ENCODE results near the gene FAM50B. TPM values are rescaled to one million over a fixed set of nuclear protein-coding genes. Genes with fewer than 3 reads are reported as not detected.

FAM50B gene
- polyA plus RNA-seq, 4 donors, result 9.3 to 13.0 (median 11.1) TPM

GRCh38 chr6:3825331-3825831 is 23.8 kb upstream of the FAM50B start:
- DNase-seq (peak; percentile 33 to 52), FAIRE-seq (no peak)
- 19 to 53% (median 41%) methylated on average over 15 of the region's 15 CpGs for WGBS, 3 donors
- Histone ChIP-seq H3K27ac (ENCODE audit: low read depth in 1 of 3, low read length in 2 of 3) (peak overlapping the region; percentile 89 to 93 (median 90)), H3K4me1 (ENCODE audit: control insufficient read depth in 3 of 3, insufficient read depth in 2 of 3, low read depth in 1 of 3, low read length in 2 of 3) (peaks cover 3 to 28% (median 10%) of the 10 kb centered on the region in 3 donors), H3K4me3 (ENCODE audit: low read depth in 1 of 3, low read length in 3 of 3) (no peak overlapping the region), H3K36me3 (ENCODE audit: control insufficient read depth in 3 of 3, insufficient read depth in 2 of 3, low read depth in 1 of 3, low read length in 3 of 3) (no peaks in the 10 kb centered on the region), H3K9me3 (ENCODE audit: control insufficient read depth in 2 of 2, insufficient read depth in 1 of 2, low read depth in 1 of 2, low read length in 1 of 2) (no peaks in the 10 kb centered on the region), H3K27me3 (ENCODE audit: control insufficient read depth in 3 of 3, insufficient read depth in 3 of 3, low read length in 3 of 3) (no peaks in the 10 kb centered on the region)

DNA sequence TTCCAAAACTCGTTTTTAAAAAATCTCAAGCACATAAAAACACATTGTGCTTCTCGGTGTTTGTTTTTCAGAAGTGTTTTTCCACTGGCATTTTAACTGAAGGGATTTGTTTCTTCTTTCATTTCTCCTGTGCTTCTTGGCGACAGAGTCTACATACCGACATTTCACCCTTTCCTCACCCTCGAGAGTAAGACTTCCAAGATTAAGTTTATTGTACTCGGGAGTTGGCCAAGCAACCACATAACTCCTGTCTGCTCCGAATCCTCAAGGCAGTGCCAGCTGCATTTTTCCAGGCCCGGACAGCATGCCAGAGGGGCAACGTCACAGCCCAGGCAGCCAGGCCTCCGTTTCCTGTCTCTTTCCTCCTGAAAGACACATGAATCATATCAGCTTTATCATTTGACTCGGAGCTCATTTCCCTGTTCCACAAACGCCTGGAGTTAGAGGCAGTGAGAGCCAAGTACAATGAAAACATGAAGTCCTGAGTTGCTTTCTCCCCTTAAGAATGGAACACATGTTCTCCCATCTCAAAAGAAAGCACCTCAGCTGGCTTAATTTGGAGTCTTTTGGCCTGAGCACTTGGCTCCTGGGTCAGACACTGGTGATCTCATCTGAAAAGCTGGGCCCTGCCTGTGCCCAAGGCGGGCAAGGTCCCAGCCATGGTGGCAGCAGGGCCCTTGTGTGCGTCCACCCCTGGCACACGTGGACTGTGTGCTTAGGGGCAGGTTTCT is 23.2 kb upstream of the FAM50B start:
- Histone ChIP-seq H3K4me3 (ENCODE audit: low read depth in 1 of 3, low read length in 3 of 3) (no peak overlapping the region), H3K4me1 (ENCODE audit: control insufficient read depth in 3 of 3, insufficient read depth in 2 of 3, low read depth in 1 of 3, low read length in 2 of 3) (peaks cover 3 to 28% (median 10%) of the 10 kb centered on the region in 3 donors), H3K27me3 (ENCODE audit: control insufficient read depth in 3 of 3, insufficient read depth in 3 of 3, low read length in 3 of 3) (no peaks in the 10 kb centered on the region), H3K36me3 (ENCODE audit: control insufficient read depth in 3 of 3, insufficient read depth in 2 of 3, low read depth in 1 of 3, low read length in 3 of 3) (no peaks in the 10 kb centered on the region), H3K27ac (ENCODE audit: low read depth in 1 of 3, low read length in 2 of 3) (peak overlapping the region; percentile 89 to 93 (median 90)), H3K9me3 (ENCODE audit: control insufficient read depth in 2 of 2, insufficient read depth in 1 of 2, low read depth in 1 of 2, low read length in 1 of 2) (no peaks in the 10 kb centered on the region)
- FAIRE-seq (no peak), DNase-seq (peak; percentile 86 to 91)
- WGBS, 3 donors, result 13 to 30% (median 25%) methylated on average over 15 of the region's 15 CpGs

GRCh38 chr6:3829285-3829684 is 19.9 kb upstream of the FAM50B start:
- DNase-seq (no peak), FAIRE-seq (no peak)
- Histone ChIP-seq H3K27ac (ENCODE audit: low read depth in 1 of 3, low read length in 2 of 3) (no peak overlapping the region), H3K4me1 (ENCODE audit: control insufficient read depth in 3 of 3, insufficient read depth in 2 of 3, low read depth in 1 of 3, low read length in 2 of 3) (peaks cover 3 to 18% (median 4%) of the 10 kb centered on the region in 3 donors), H3K36me3 (ENCODE audit: control insufficient read depth in 3 of 3, insufficient read depth in 2 of 3, low read depth in 1 of 3, low read length in 3 of 3) (no peaks in the 10 kb centered on the region), H3K27me3 (ENCODE audit: control insufficient read depth in 3 of 3, insufficient read depth in 3 of 3, low read length in 3 of 3) (no peaks in the 10 kb centered on the region), H3K9me3 (ENCODE audit: control insufficient read depth in 2 of 2, insufficient read depth in 1 of 2, low read depth in 1 of 2, low read length in 1 of 2) (peaks cover 0 to 2% of the 10 kb centered on the region in 2 donors), H3K4me3 (ENCODE audit: low read depth in 1 of 3, low read length in 3 of 3) (no peak overlapping the region)
- 83 to 94% (median 91%) methylated on average over 5 of the region's 5 CpGs for WGBS, 3 donors

- Histone ChIP-seq H3K4me3 (ENCODE audit: low read depth in 1 of 3, low read length in 3 of 3) (no peak overlapping the region), H3K27me3 (ENCODE audit: control insufficient read depth in 3 of 3, insufficient read depth in 3 of 3, low read length in 3 of 3) (no peaks in the 10 kb centered on the region), H3K9me3 (ENCODE audit: control insufficient read depth in 2 of 2, insufficient read depth in 1 of 2, low read depth in 1 of 2, low read length in 1 of 2) (peaks cover 0 to 2% of the 10 kb centered on the region in 2 donors), H3K36me3 (ENCODE audit: control insufficient read depth in 3 of 3, insufficient read depth in 2 of 3, low read depth in 1 of 3, low read length in 3 of 3) (no peaks in the 10 kb centered on the region), H3K27ac (ENCODE audit: low read depth in 1 of 3, low read length in 2 of 3) (no peak overlapping the region), H3K4me1 (ENCODE audit: control insufficient read depth in 3 of 3, insufficient read depth in 2 of 3, low read depth in 1 of 3, low read length in 2 of 3) (peaks cover 0 to 21% (median 6%) of the 10 kb centered on the region in 3 donors)
- DNase-seq (no peak), FAIRE-seq (no peak)
- WGBS, 3 donors, result 93 to 96% (median 96%) methylated on average over 4 of the region's 4 CpGs
Measured at GRCh38 chr6:3830806-3831205, 18.4 kb upstream of the FAM50B start.

- no peaks in the 10 kb centered on the region for H3K27me3 ChIP-seq (ENCODE audit: control insufficient read depth in 3 of 3, insufficient read depth in 3 of 3, low read length in 3 of 3)
- peaks cover 0 to 2% of the 10 kb centered on the region in 2 donors for H3K9me3 ChIP-seq (ENCODE audit: control insufficient read depth in 2 of 2, insufficient read depth in 1 of 2, low read depth in 1 of 2, low read length in 1 of 2)
- no peak for FAIRE-seq
- H3K4me3 ChIP-seq (ENCODE audit: low read depth in 1 of 3, low read length in 3 of 3), result no peak overlapping the region
- DNase-seq, result peak in 1 of 2 donors; percentile 40
- no peak overlapping the region for H3K27ac ChIP-seq (ENCODE audit: low read depth in 1 of 3, low read length in 2 of 3)
- WGBS, 3 donors, result 66 to 68% (median 67%) methylated on average over 6 of the region's 6 CpGs
- no peaks in the 10 kb centered on the region for H3K36me3 ChIP-seq (ENCODE audit: control insufficient read depth in 3 of 3, insufficient read depth in 2 of 3, low read depth in 1 of 3, low read length in 3 of 3)
- peaks cover 0 to 17% (median 2%) of the 10 kb centered on the region in 3 donors for H3K4me1 ChIP-seq (ENCODE audit: control insufficient read depth in 3 of 3, insufficient read depth in 2 of 3, low read depth in 1 of 3, low read length in 2 of 3)
Measured at GRCh38 chr6:3831761-3832530, 17.2 kb upstream of the FAM50B start.

- Histone ChIP-seq H3K9me3 (ENCODE audit: control insufficient read depth in 2 of 2, insufficient read depth in 1 of 2, low read depth in 1 of 2, low read length in 1 of 2) (peaks cover 0 to 2% of the 10 kb centered on the region in 2 donors), H3K27me3 (ENCODE audit: control insufficient read depth in 3 of 3, insufficient read depth in 3 of 3, low read length in 3 of 3) (no peaks in the 10 kb centered on the region), H3K4me3 (ENCODE audit: low read depth in 1 of 3, low read length in 3 of 3) (no peak overlapping the region), H3K27ac (ENCODE audit: low read depth in 1 of 3, low read length in 2 of 3) (peak overlapping the region; percentile 59 to 86 (median 71)), H3K36me3 (ENCODE audit: control insufficient read depth in 3 of 3, insufficient read depth in 2 of 3, low read depth in 1 of 3, low read length in 3 of 3) (no peaks in the 10 kb centered on the region), H3K4me1 (ENCODE audit: control insufficient read depth in 3 of 3, insufficient read depth in 2 of 3, low read depth in 1 of 3, low read length in 2 of 3) (peaks cover 0 to 17% (median 2%) of the 10 kb centered on the region in 3 donors)
- 25 to 53% (median 33%) methylated on average over 5 of the region's 5 CpGs for WGBS, 3 donors
- no peak for FAIRE-seq
- peak; percentile 98 to 99 for DNase-seq
Measured at GRCh38 chr6:3835055-3835731, 14.0 kb upstream of the FAM50B start.

- Histone ChIP-seq H3K9me3 (ENCODE audit: control insufficient read depth in 2 of 2, insufficient read depth in 1 of 2, low read depth in 1 of 2, low read length in 1 of 2) (peaks cover 0 to 2% of the 10 kb centered on the region in 2 donors), H3K27me3 (ENCODE audit: control insufficient read depth in 3 of 3, insufficient read depth in 3 of 3, low read length in 3 of 3) (no peaks in the 10 kb centered on the region), H3K4me1 (ENCODE audit: control insufficient read depth in 3 of 3, insufficient read depth in 2 of 3, low read depth in 1 of 3, low read length in 2 of 3) (peaks cover 0 to 22% (median 2%) of the 10 kb centered on the region in 3 donors), H3K36me3 (ENCODE audit: control insufficient read depth in 3 of 3, insufficient read depth in 2 of 3, low read depth in 1 of 3, low read length in 3 of 3) (no peaks in the 10 kb centered on the region), H3K27ac (ENCODE audit: low read depth in 1 of 3, low read length in 2 of 3) (peak overlapping the region; percentile 59 to 86 (median 71)), H3K4me3 (ENCODE audit: low read depth in 1 of 3, low read length in 3 of 3) (no peak overlapping the region)
- 84 to 88% (median 86%) methylated on average over 5 of the region's 5 CpGs for WGBS, 3 donors
- FAIRE-seq (no peak), DNase-seq (no peak)
Measured at GRCh38 chr6:3835785-3836184, 13.4 kb upstream of the FAM50B start.

GRCh38 chr6:3836566-3836965 is 12.6 kb upstream of the FAM50B start:
- Histone ChIP-seq H3K36me3 (ENCODE audit: control insufficient read depth in 3 of 3, insufficient read depth in 2 of 3, low read depth in 1 of 3, low read length in 3 of 3) (no peaks in the 10 kb centered on the region), H3K27ac (ENCODE audit: low read depth in 1 of 3, low read length in 2 of 3) (peak overlapping the region in 2 of 3 donors; percentile 1 to 71), H3K27me3 (ENCODE audit: control insufficient read depth in 3 of 3, insufficient read depth in 3 of 3, low read length in 3 of 3) (no peaks in the 10 kb centered on the region), H3K4me1 (ENCODE audit: control insufficient read depth in 3 of 3, insufficient read depth in 2 of 3, low read depth in 1 of 3, low read length in 2 of 3) (peaks cover 0 to 27% (median 2%) of the 10 kb centered on the region in 3 donors), H3K9me3 (ENCODE audit: control insufficient read depth in 2 of 2, insufficient read depth in 1 of 2, low read depth in 1 of 2, low read length in 1 of 2) (peaks cover 0 to 2% of the 10 kb centered on the region in 2 donors), H3K4me3 (ENCODE audit: low read depth in 1 of 3, low read length in 3 of 3) (no peak overlapping the region)
- no peak for FAIRE-seq
- DNase-seq, result no peak
- 78 to 91% (median 82%) methylated on average over 3 of the region's 3 CpGs for whole genome bisulfite sequencing, 3 donors

Measured in small intestine (tissue), 7 donors.